Amniotic epithelial cell (primary cell): Measurements from ENCODE around the gene RCOR3.
"Not testable (repeated sequence)": the region's sequence is repeated elsewhere in the genome, so short reads cannot be mapped to it uniquely, and the experiment has no call there.

Experiments
- DNase-seq: peaks from one replicate; pipeline ENCODE4 v3.0.0-alpha.2; 2010; ENCODE audit warnings: low read depth

Gene RCOR3

GRCh38 chr1:211258756-211259637, at the start of gene RCOR3:
RCOR3 (plus strand) TSS chr1:211259366; CDS start chr1:211259561, 195 bp downstream.
- DNase-seq: peak; percentile 87

- peak; percentile 52 for DNase-seq
Measured at GRCh38 chr1:211210052-211210451, 49.1 kb upstream of the RCOR3 start.

GRCh38 chr1:211210965-211211364, 48.2 kb upstream of the RCOR3 start:
- DNase-seq: no peak

- no peak for DNase-seq
Measured at GRCh38 chr1:211213702-211214101, 45.5 kb upstream of the RCOR3 start.

- DNase-seq: no peak
Measured at GRCh38 chr1:211215577-211215976, 43.6 kb upstream of the RCOR3 start.

- no peak for DNase-seq
Measured at GRCh38 chr1:211217392-211217791, 41.8 kb upstream of the RCOR3 start.

- DNase-seq: not testable (repeated sequence)
Measured at GRCh38 chr1:211222469-211223234, 36.5 kb upstream of the RCOR3 start.

- not testable (repeated sequence) for DNase-seq
Measured at GRCh38 chr1:211228573-211229364, 30.4 kb upstream of the RCOR3 start.

- DNase-seq: no peak
Measured at GRCh38 chr1:211229365-211229759, 29.8 kb upstream of the RCOR3 start.

GRCh38 chr1:211231873-211232272, 27.3 kb upstream of the RCOR3 start:
- no peak for DNase-seq

GRCh38 chr1:211236633-211237320, 22.4 kb upstream of the RCOR3 start:
- peak; percentile 80 for DNase-seq

GRCh38 chr1:211237579-211237978, 21.6 kb upstream of the RCOR3 start:
- DNase-seq: peak; percentile 9

GRCh38 chr1:211240567-211240966, 18.6 kb upstream of the RCOR3 start:
- DNase-seq: not testable (repeated sequence)

GRCh38 chr1:211241071-211241470, 18.1 kb upstream of the RCOR3 start:
- DNase-seq: no peak

- DNase-seq: not testable (repeated sequence)
Measured at GRCh38 chr1:211243639-211244038, 15.5 kb upstream of the RCOR3 start.

- not testable (repeated sequence) for DNase-seq
Measured at GRCh38 chr1:211246583-211246982, 12.6 kb upstream of the RCOR3 start.

- peak; percentile 53 for DNase-seq
Measured at GRCh38 chr1:211247921-211248320, 11.2 kb upstream of the RCOR3 start.

GRCh38 chr1:211249611-211250010, 9.6 kb upstream of the RCOR3 start:
- DNase-seq: not testable (repeated sequence)

GRCh38 chr1:211257826-211258225, 1.3 kb upstream of the RCOR3 start:
- DNase-seq: peak; percentile 31

GRCh38 chr1:211258310-211258755, 833 bp upstream of the RCOR3 start:
- peak; percentile 81 for DNase-seq

GRCh38 chr1:211259638-211260126, 516 bp downstream of the RCOR3 start:
- DNase-seq: peak; percentile 66
